GM18951 (cell line): ENCODE data around the gene PFDN2.
"Not testable (repeated sequence)": the region's sequence is repeated elsewhere in the genome, so short reads cannot be mapped to it uniquely, and the experiment has no call there.

Experiments used
- POLR2A ChIP-seq: IDR thresholded peaks from 4 replicates; pipeline ENCODE4 v1.6.1; 2011; ENCODE audit warnings: mild to moderate bottlenecking; ENCODE audit not compliant: insufficient read length, insufficient read depth; ENCODE audit errors: extremely low read depth
- in situ Hi-C: fragments of 300-500 bp; cut with MboI; formaldehyde crosslinking; loops from one replicate; pipeline ENCODE4 v1.12.0; 2022; ENCODE audit warnings: low sequenced_read_pairs, mixed read lengths, inconsistent platforms; ENCODE audit not compliant: unreplicated experiment

PFDN2 gene

DNA sequence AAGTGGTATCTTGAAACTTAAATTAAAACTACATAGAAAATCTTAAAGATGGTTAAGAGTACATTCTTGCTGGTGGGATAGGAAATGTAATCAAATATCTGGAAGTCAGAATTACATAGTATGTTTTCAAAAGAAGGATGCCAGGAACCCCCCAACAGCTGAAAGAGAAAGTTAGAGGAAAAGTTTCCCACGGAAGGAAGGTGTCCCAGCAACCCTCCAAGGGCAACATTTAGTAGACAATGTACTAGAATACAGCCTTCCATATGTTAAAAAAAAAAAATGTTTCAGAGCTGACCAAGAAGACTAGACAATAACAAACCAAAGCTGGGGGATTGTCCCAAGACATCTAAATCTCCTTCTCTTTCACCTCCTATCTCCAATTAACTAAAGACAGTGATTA is 12.4 kb upstream of the PFDN2 start:
- TF ChIP-seq POLR2A: no peak
- in situ Hi-C loops: no loop called here

GRCh38 chr1:161128591-161129420 is 11.0 kb upstream of the PFDN2 start:
- in situ Hi-C loops: no loop called here
- TF ChIP-seq POLR2A: no peak

DNA sequence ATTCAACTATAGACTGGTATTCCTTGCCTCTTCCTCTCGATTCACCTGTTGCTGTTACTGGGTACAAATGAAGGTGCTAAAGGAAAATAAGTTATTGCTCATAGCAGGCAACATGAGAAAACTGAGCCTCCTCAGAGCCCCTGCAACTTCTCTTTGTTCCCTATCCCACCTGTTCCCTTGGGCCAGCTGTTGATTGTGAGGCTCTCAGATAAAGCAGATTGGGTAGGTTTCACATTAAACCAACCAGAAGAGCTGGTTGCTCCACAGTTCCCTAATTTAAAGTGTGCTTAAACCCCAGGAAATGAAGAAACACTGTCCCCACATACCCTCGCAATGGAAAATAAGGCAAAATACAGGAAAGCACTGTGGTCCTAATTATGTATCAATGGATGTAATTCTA is 9.8 kb upstream of the PFDN2 start:
- in situ Hi-C loops: no loop called here

GRCh38 chr1:161122967-161123366 is 5.1 kb upstream of the PFDN2 start:
- in situ Hi-C loops: no loop called here
- no peak for TF ChIP-seq POLR2A

More for the DNA sequence above, 9.8 kb upstream of the PFDN2 start:
- TF ChIP-seq POLR2A: no peak

DNA sequence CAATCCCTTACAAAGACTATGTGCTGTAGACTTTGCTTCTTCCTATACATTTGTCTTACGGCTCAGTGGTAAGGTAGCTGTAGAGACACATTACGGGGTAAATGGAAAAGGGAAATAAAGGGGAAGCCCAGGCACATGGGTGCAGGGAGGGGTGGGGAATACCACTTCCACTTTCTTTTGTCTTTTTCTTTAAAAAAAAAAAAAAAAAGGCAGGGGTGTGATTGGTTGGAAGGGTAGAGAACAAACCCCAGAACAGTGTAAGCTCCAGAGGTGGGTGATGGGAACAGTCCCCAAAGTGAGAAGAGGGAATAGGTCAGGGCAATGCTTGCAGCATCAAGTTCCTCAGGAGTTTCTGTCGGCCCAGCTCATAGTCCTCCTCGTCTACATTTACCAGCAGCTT is 4.0 kb upstream of the PFDN2 start:
- TF ChIP-seq POLR2A: no peak
- in situ Hi-C loops: no loop called here

DNA sequence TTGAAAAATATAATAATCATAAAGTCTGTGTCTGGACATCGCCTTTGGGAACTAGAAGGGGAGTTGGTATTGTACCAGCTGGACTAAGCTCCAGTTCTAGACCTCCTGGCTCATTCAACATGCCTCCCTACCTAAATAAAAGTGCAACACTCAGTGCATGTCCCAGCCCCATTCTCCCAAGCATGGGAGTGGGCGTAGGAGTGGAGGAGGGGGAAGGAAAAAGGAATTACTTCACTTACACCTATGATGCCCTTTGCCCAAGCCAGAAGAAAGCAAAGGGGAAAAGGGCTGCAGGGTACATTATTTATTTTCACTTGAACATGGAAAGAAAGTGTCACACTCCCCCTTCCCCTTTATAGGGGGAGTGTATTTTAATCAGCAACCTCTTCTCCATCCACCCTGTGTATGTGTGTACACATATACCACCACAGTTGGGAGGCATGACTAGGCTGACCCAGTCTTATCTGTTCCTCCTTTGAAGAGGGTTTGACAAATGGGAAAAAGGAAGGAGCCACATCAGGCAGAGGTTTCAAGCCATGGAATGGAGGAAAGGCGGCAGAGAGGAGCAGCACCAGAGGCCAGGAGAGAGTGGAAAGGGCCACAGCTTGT is 3.3 kb upstream of the PFDN2 start:
- in situ Hi-C loops: no loop called here
- TF ChIP-seq POLR2A: no peak

GRCh38 chr1:161119092-161119903 is 1.5 kb upstream of the PFDN2 start:
- in situ Hi-C loops: no loop called here
- TF ChIP-seq POLR2A: no peak

GRCh38 chr1:161115961-161116360 is 1.9 kb downstream of the PFDN2 start:
- in situ Hi-C loops: not testable (repeated sequence)

DNA sequence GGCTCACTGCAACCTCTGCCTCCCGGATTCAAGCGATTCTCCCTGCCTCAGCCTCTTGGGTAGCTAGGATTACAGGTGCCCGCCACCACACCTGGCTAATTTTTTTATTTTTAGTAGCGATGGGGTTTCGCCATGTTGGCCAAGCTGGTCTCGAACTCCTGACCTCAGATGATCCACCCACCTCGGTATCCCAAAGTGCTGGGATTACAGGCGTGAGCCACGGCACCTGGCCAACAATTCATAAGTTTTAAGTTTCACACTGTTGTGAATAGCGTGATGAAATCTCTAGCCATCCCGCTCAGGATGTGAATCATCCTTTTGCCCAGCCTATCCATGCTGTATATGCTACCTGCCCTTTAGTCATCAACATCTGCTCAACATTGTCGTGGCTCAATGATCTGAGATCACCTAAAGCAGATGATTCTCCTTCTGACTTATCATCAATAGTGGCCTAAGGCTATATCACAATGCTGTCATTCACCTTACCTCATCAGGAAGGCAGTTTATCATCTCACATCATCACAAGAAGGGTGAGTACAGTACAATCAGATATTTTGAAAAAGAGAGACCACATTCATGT is 2.6 kb downstream of the PFDN2 start:
- no peak for TF ChIP-seq POLR2A
- in situ Hi-C loops: no loop called here

GRCh38 chr1:161114556-161114955 is 3.3 kb downstream of the PFDN2 start:
- TF ChIP-seq POLR2A: no peak
- in situ Hi-C loops: no loop called here

DNA sequence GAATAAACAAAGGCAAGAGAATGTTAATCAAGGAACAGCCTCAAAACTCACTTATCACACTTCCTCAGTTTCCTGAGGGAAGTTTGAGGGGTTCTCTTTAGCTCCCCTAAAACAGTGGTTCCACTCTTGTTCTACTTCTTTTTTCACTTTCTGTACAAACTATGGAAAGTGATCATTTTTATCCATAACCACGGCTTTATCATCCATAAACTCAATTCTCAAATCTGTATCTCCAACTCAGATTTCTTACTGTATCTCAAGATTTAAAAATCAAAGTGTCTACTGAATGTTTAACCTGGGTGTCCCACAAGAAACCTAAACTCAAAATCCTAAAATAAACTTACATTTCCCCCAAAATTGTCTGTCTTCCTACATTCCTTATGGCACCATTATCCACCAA is 3.9 kb downstream of the PFDN2 start:
- in situ Hi-C loops: no loop called here
- TF ChIP-seq POLR2A: no peak

GRCh38 chr1:161111527-161111926 is 6.3 kb downstream of the PFDN2 start:
- in situ Hi-C loops: no loop called here
- TF ChIP-seq POLR2A: no peak

DNA sequence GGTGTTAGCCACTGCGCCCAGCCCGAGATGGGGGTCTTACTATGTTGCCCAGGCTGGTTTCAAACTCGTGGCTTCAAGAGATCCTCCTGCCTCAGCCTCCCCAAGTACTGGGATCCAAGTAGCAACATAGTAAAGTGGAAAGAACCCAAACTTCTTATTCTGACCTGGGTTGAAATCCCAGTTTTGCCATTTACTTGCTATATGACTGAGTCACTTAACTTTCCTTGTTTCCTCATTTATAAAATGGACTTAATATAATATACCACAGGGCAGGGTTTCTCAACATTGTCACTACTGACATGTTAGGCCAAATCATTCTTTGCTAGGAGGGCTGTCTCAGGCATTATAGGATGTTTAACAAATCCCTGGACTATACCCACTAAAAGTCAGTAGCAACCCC is 6.7 kb downstream of the PFDN2 start:
- in situ Hi-C loops: no loop called here
- no peak for TF ChIP-seq POLR2A
